Umbilical cord (tissue), 2 donors: ENCODE results near the gene OR10G7. TPM values are rescaled to one million over a fixed set of nuclear protein-coding genes. Genes with fewer than 3 reads are reported as not detected.
"Not testable (repeated sequence)": the region's sequence is repeated elsewhere in the genome, so short reads cannot be mapped to it uniquely, and the experiment has no call there.

Source experiments
- DNase-seq: peaks from one replicate; pipeline ENCODE4 v3.0.0-alpha.2; 2015; ENCODE audit warnings: low spot score
- total RNA-seq: library from RNA; depleted of rRNA; stranded (reverse); fragments of >200 nt; gene quantifications from one replicate; pipeline ENCODE4 v1.2.3, GENCODE V29; 2014; ENCODE audit warnings: low replicate concordance; ENCODE audit not compliant: insufficient read depth

OR10G7 gene
- total RNA-seq, 1 donor from 2014 or later: 4.1 TPM

DNA sequence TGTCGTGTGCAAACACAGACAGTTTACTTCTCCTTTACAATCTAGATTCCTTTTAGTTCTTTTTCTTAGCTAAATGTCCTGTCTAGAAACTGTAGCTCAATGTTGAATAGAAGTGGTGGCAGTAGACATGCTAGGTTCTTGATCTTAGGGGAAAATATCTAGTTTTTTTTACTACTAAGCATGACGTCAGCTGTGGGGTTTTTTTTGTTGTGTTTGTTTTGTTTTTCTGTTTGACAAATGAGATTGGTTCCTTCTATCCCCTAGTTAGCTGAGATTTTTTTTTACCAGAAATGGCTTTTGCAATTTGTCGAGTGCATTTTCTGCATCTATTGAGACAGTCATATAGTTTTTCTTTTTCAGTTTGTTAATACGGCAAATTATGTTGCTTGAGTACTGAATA is 2.3 kb upstream of the OR10G7 start:
- DNase-seq: no peak

- no peak for DNase-seq
Observed at GRCh38 chr11:124039557-124039956, 1.6 kb downstream of the OR10G7 start.

DNA sequence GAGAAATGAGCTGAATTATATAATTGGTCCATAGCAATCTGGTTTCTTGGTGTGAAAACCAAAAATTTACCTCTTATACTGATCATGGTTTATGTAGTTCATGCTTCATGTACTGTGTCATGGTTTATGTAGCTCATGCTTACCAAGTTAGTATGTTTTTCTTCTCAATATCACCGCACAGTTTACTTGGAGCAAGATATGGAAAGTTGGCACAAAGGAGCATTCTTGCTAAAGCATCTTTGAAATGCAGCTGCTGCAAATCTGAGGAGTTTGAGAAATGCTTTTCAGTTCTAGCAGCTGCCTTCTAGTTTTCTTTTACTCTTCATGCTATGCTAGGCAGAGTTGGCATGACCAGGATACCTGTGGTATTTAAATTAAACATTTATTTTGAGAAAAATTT is 4.5 kb downstream of the OR10G7 start:
- DNase-seq: peak; percentile 70

- DNase-seq: no peak
Observed at GRCh38 chr11:124026498-124026897, 14.6 kb downstream of the OR10G7 start, which contains the start of gene OR10G8. TSS of gene OR10G8 (plus strand) at chr11:124026798. CDS start at chr11:124029623, 2,825 bp downstream.

- DNase-seq: not testable (repeated sequence)
Observed at GRCh38 chr11:124015837-124016236, 25.3 kb downstream of the OR10G7 start.

- no peak for DNase-seq
Observed at GRCh38 chr11:124012697-124013096, 28.4 kb downstream of the OR10G7 start, which contains the start of gene OR10G4. TSS of gene OR10G4 (plus strand) at chr11:124012997. CDS start at chr11:124015575, 2,578 bp downstream.

DNA sequence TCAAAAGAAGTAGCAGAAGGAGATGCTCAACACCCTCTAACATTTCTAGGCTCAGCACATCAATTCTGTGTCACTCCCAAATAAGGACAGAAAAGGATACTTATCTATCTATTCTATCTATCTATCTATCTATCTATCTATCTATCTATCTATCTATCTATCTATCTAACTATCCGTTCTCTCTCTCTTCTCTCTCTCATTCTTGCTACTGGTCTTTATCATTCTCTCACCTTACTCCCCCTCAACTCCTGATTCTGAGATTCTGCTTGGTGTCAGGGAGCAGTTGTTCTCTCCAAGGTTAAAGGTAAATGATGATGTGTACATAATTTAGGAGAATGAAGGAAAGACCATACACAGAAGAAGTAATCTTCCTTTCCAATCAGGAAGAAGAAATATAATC is 46.0 kb downstream of the OR10G7 start, which contains the start of gene OR10G6:
Gene OR10G6 (minus strand): TSS at position 43 of the 400 bp plus-strand sequence. CDS start 0 bp downstream, at position 43.
- no peak for DNase-seq

Other genes starting within 250 kb of the OR10G7 start
- gene OR6M1, start 235.0 kb downstream of the OR10G7 start, total RNA-seq: not detected
- gene TMEM225, start 155.7 kb downstream of the OR10G7 start, total RNA-seq: 1.7 TPM
- 2.4 TPM for gene OR8D4, start 139.2 kb downstream of the OR10G7 start, total RNA-seq
- 7.2 TPM for gene OR4D5, start 101.7 kb downstream of the OR10G7 start, total RNA-seq
- gene OR6T1, start 97.5 kb downstream of the OR10G7 start, total RNA-seq: 1.2 TPM
- gene OR10S1, start 63.5 kb downstream of the OR10G7 start, total RNA-seq: 2.2 TPM
- gene OR10G6, start 46.2 kb downstream of the OR10G7 start, total RNA-seq: 1.9 TPM
- gene OR10G4, start 28.3 kb downstream of the OR10G7 start, total RNA-seq: 2.4 TPM
- 5.3 TPM for gene OR10G9, start 18.3 kb downstream of the OR10G7 start, total RNA-seq
- not detected for gene OR10G8, start 14.5 kb downstream of the OR10G7 start, total RNA-seq
- gene VWA5A, start 74.1 kb upstream of the OR10G7 start, total RNA-seq: 19.7 TPM
- gene OR10D3, start 142.0 kb upstream of the OR10G7 start, total RNA-seq: 0.24 TPM
- gene OR8G1, start 199.8 kb upstream of the OR10G7 start, total RNA-seq: 1.9 TPM
- gene OR8G5, start 215.1 kb upstream of the OR10G7 start, total RNA-seq: not detected